MG63 (cell line): ENCODE data around the gene COL12A1. TPM values are rescaled to one million over a fixed set of nuclear protein-coding genes. Genes with fewer than 3 reads are reported as not detected.

Experiments used
- DNase-seq: peaks from one replicate; pipeline ENCODE4 v3.0.0-alpha.2; 2020
- H3K27me3 ChIP-seq: fragments of 250-450 bp; sonication (Bioruptor Pico); 2 replicates; pipeline ENCODE4 v1.5.1; 2020; ENCODE audit warnings: mild to moderate bottlenecking, moderate library complexity
- H3K36me3 ChIP-seq: fragments of 250-450 bp; sonication (Bioruptor Pico); 2 replicates; pipeline ENCODE4 v1.5.1; 2020; ENCODE audit warnings: mild to moderate bottlenecking, moderate library complexity
- H3K4me3 ChIP-seq: fragments of 250-450 bp; sonication (Bioruptor Pico); 2 replicates; pipeline ENCODE4 v1.5.1; 2020; ENCODE audit warnings: mild to moderate bottlenecking, moderate library complexity
- H3K9me3 ChIP-seq: fragments of 250-450 bp; sonication (Bioruptor Pico); 2 replicates; pipeline ENCODE4 v1.5.1; 2020; ENCODE audit warnings: mild to moderate bottlenecking, moderate library complexity
- total RNA-seq: library from RNA; depleted of rRNA; stranded (reverse); fragments of >200 nt; shearing (Covaris generic); gene quantifications from 2 replicates; pipeline ENCODE4 v1.2.3, GENCODE V29; 2014; ENCODE audit warnings: low replicate concordance

Gene COL12A1
- total RNA-seq, 1 experiment from 2014 or later, result 37.5 TPM

DNA sequence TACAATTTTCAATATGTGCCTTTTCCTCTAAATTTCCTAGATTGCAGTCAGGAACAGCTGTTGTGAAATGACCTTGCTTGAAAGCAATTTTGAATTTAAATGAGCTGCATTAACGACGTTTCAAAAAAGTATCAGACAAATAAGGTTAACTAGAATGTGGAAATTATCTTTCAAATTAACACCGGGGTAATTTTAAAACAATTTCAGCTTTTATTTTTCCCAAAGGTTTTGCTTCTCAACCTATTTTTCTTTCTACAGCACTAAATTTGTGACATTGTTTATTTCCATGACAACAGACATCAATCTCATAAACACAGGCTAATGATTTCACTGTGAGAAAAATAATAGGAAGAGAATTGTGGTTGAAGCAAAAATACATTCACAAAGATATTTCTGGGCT, 38.5 kb downstream of the COL12A1 start:
- H3K9me3 ChIP-seq, result no peaks in the 10 kb centered on the region
- no peak overlapping the region for H3K4me3 ChIP-seq
- H3K27me3 ChIP-seq, result no peaks in the 10 kb centered on the region
- H3K36me3 ChIP-seq, result peaks cover 9% of the 10 kb centered on the region
- DNase-seq, result no peak

DNA sequence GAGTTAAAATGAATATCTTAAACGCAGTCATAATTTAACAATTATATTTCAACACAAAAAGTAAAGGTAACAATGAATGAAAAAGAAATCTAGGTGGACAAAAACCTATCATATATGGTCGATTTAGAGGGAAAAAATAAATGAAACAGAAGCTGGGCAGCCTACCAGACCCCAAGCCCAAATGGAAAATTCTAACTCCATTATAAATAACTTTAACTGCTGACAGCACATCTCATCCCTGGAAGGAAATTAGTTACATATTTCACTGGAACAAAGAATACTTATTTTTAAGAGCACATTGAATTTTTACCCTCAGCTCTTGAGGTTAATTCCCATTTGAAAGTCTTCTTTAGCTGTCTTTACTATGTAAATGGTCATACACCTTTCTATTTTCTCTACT, 39.1 kb downstream of the COL12A1 start:
- Histone ChIP-seq H3K27me3 (no peaks in the 10 kb centered on the region), H3K9me3 (no peaks in the 10 kb centered on the region), H3K4me3 (no peak overlapping the region), H3K36me3 (peaks cover 9% of the 10 kb centered on the region)
- no peak for DNase-seq

DNA sequence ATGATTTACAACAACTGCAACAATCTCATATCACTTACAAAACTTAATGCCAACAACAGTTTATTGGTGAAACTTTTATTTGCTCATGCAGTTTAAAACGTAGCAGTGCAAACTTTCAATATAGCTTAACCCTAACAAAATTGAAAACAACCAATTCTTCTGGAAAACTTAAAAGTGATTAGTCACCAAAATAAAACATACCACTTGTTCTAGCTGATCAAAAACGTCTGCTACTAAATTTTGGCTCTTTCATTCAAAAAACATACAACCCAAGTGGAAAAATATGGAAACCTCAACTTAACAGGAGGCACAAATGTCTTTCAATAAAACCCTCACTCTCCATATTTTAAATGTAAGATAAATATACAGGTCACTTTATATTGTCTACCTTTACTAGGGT, 39.6 kb downstream of the COL12A1 start:
- peaks cover 9% of the 10 kb centered on the region for H3K36me3 ChIP-seq
- no peak for DNase-seq
- no peaks in the 10 kb centered on the region for H3K27me3 ChIP-seq

DNA sequence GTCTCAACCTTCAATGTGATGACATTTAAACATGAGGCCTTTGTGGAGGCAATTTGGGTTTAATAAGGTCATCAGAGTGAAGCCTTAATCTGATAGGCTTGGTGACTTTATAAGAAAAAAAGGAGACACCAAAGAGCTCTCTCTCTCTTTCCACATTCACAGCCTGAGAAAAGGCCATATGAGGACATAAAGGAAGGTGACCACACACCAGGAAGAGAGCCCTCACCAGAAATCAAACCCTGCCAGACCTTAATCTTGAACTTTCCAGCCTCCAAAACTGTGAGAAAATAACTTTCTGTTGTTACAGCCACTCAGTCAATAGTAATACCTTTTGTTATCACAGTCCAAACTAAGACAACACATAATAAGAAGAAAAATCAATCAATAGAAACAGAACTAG, 47.7 kb downstream of the COL12A1 start:
- H3K9me3 ChIP-seq, result no peaks in the 10 kb centered on the region
- no peaks in the 10 kb centered on the region for H3K27me3 ChIP-seq
- no peak overlapping the region for H3K4me3 ChIP-seq
- H3K36me3 ChIP-seq, result peaks cover 5% of the 10 kb centered on the region; the same call in 1 of the 2 replicates
- DNase-seq, result no peak

More for the DNA sequence above, 39.6 kb downstream of the COL12A1 start:
- Histone ChIP-seq H3K4me3 (no peak overlapping the region), H3K9me3 (no peaks in the 10 kb centered on the region)

DNA sequence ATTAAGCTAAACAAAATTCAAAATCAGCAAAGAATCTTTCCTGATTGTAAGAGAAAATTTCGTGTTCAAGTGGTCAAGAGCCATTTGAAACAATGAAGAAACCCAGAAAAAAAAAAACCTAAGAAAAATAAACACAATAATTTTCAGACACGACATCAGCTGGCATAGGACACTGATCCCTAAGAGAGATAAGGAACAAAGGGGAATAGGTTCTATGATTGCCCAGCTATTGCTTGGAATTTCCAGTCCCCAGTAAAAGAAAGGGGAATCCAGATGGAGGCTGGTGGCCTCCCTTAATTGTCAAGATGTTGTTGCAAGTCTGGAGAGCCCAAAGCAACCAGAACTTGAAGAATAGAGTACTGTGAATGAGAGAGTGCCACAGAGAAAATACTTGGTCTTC, 48.5 kb downstream of the COL12A1 start:
- no peak for DNase-seq
- H3K9me3 ChIP-seq, result no peaks in the 10 kb centered on the region
- H3K4me3 ChIP-seq, result no peak overlapping the region
- peaks cover 12% of the 10 kb centered on the region for H3K36me3 ChIP-seq
- H3K27me3 ChIP-seq, result no peaks in the 10 kb centered on the region

DNA sequence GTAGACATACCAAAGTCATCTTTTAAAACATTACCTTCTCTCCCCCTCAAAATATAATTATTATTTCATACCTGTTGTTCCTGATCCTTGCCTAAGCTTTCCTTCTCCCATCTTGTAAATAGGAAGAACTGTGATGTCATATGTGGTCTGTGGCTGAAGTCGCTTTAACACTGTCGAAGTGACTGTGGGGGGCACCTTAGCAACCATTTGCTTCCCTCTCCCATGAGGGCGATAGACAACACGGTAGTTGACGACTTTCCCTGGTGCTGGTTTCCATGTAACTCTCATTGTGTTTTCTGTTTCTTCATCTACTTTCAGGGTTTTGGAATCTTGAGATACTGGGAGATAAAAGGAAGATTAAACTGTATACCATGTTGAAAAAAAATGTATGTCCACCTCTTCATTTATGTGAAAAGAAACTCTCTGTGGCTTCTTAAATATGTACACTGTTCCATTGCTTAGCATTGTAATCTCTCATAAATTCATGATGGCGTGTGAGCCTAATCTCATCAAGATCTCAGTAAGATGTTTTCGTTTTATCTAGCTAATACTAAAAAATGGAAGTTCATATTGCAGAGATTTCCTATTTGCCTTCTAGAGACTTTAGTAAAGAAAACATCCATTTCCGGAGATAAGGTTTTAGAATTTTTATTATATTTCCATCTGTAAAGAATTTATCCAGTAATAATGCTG, 49.5 kb downstream of the COL12A1 start:
- Histone ChIP-seq H3K27me3 (no peaks in the 10 kb centered on the region), H3K36me3 (peaks cover 22% of the 10 kb centered on the region), H3K4me3 (no peak overlapping the region), H3K9me3 (no peaks in the 10 kb centered on the region)
- no peak for DNase-seq

DNA sequence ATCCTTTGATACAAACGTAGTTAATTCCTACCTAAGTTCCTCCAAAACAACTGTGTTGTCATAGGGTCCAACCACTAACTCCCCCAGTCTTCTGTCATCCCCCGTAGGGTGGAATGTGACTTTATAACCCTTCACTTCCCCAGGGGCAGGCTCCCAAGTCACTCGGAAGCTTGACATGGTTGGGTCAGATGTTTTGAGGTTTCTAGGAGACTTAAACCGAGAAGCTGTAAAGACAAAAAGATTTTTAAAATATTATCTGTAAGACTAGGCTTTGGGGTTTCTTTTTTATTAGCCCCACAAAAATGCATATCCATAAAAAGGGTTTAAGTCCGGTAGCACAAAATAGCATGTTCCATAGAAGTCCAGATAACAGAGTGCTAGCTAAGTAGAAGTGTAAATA, 50.2 kb downstream of the COL12A1 start:
- H3K27me3 ChIP-seq, result no peaks in the 10 kb centered on the region
- H3K9me3 ChIP-seq, result no peaks in the 10 kb centered on the region
- H3K36me3 ChIP-seq, result peaks cover 25% of the 10 kb centered on the region
- no peak for DNase-seq
- H3K4me3 ChIP-seq, result no peak overlapping the region

DNA sequence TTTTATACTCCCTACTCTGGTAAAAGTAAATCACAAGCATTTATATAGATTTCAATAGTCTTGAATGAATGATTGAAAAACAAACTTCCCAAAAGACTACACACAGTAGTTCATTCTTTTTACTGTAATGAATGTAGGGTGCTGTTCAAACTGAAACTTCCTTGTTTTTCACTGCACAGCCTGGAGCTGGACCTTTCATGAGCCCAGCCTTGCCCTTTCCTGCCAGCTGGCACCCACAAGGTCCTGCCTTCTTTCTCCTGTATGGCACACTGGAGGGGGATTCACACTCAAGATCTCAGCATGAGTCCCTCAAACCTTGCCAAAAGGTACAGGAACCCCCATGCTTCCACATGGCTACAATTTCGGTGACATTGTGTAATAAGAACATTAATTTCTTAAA, 50.9 kb downstream of the COL12A1 start:
- Histone ChIP-seq H3K9me3 (no peaks in the 10 kb centered on the region), H3K27me3 (no peaks in the 10 kb centered on the region), H3K4me3 (no peak overlapping the region), H3K36me3 (peaks cover 27% of the 10 kb centered on the region)
- DNase-seq, result no peak

DNA sequence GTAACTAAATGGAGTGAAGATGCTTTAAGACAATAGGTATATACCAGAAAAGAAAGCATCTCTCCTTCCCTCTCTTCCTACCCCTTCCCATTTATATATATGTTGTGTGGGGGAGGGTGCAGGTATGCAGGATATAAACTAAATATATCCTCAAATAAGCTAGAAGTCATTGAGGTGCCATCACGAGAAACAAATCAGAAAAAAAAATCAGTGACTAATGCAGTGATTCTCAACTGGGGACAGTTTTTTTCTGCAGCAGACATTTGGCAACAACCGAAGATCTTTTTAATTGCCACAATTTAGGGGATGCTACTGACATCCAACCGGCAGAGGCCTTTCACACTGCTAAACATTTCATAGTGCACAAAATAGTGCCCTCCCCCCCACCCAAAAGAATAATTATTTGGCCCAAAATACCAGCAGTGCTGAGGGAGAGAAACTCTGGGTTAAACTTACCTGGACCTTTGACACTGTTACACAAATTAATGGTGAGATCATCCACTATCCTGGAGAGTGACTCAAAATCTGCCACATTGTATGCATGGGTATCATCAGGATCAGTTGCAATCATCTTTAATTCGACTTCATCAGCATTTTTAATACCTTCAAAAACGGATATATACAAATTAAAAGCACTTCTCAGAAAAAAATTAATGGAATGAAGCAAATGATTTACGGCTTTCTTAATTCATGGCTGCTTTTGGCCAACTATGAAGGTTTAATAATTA, 55.0 kb downstream of the COL12A1 start:
- H3K36me3 ChIP-seq, result peaks cover 30% of the 10 kb centered on the region
- no peak for DNase-seq
- no peaks in the 10 kb centered on the region for H3K27me3 ChIP-seq
- no peaks in the 10 kb centered on the region for H3K9me3 ChIP-seq
- no peak overlapping the region for H3K4me3 ChIP-seq

DNA sequence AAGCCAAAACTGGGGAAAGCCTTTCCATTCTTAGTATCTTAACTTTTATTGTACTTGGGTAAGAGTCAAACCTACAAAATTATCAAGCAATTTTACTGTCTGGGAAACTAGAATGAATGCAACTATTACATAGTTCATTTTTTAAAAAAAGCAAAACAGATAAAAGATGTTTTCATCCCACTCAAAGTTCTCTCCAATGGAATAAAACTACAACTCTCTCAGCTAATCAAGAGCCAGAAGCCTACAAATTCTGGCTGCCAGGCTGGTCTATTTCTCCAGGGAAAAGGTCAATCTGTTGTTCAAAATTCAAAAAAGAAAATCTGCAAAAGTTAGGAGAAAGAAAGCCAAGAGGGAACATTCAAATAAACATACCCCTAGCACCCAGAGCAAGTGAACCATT, 56.2 kb downstream of the COL12A1 start:
- DNase-seq, result no peak
- no peaks in the 10 kb centered on the region for H3K9me3 ChIP-seq
- no peaks in the 10 kb centered on the region for H3K27me3 ChIP-seq
- H3K4me3 ChIP-seq, result no peak overlapping the region
- H3K36me3 ChIP-seq, result peaks cover 36% of the 10 kb centered on the region

DNA sequence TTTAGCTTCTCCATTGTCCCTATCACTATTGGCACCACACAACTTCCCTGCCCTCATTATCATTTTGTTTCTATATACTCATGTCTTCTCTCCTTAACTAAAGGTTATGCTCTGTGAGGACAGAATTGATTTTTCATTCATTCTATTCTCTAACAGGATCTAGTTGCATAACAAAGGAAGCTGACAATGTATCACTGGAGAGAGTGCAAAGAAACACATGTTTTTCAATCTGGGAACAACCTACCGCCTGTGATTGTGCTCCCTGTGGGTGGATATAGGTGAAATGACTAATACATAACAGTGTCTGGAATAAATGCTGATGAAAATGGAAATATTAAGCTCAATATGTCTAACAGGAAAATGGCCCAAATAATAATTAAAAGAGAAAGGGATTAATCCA, 56.6 kb downstream of the COL12A1 start:
- H3K9me3 ChIP-seq, result no peaks in the 10 kb centered on the region
- no peaks in the 10 kb centered on the region for H3K27me3 ChIP-seq
- H3K4me3 ChIP-seq, result no peak overlapping the region
- peaks cover 38% of the 10 kb centered on the region for H3K36me3 ChIP-seq
- no peak for DNase-seq

GRCh38 chr6:75147512-75147911, 58.3 kb downstream of the COL12A1 start:
- Histone ChIP-seq H3K4me3 (no peak overlapping the region), H3K27me3 (no peaks in the 10 kb centered on the region), H3K9me3 (no peaks in the 10 kb centered on the region), H3K36me3 (peaks cover 41% of the 10 kb centered on the region)
- DNase-seq, result no peak

DNA sequence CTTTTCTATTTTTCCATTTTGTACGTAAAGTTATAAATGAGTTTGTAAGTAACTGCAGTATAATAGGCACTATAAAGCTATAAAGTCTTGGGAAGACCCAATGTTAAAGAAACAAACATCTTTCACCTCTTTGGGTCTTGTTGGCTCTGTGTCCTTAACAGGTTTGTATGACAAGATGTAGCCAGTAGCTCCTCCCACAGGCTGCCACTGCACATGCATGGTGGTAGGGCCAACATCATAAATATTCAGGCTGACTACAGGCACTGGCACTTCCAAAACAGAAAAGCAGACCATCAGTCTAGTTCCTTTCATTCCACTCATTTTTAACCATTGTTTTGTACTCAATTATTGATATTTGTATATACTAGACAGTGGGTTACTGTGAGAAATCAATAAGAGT, 59.9 kb downstream of the COL12A1 start:
- Histone ChIP-seq H3K36me3 (peaks cover 31% of the 10 kb centered on the region), H3K4me3 (no peak overlapping the region), H3K27me3 (no peaks in the 10 kb centered on the region), H3K9me3 (no peaks in the 10 kb centered on the region)
- DNase-seq, result no peak

GRCh38 chr6:75145211-75145610, 60.6 kb downstream of the COL12A1 start:
- H3K36me3 ChIP-seq, result peaks cover 29% of the 10 kb centered on the region

GRCh38 chr6:75144386-75144785, 61.5 kb downstream of the COL12A1 start:
- no peak for DNase-seq
- Histone ChIP-seq H3K9me3 (no peaks in the 10 kb centered on the region), H3K4me3 (no peak overlapping the region), H3K27me3 (no peaks in the 10 kb centered on the region), H3K36me3 (peaks cover 32% of the 10 kb centered on the region)

More at GRCh38 chr6:75145211-75145610, 60.6 kb downstream of the COL12A1 start:
- Histone ChIP-seq H3K4me3 (no peak overlapping the region), H3K9me3 (no peaks in the 10 kb centered on the region), H3K27me3 (no peaks in the 10 kb centered on the region)
- no peak for DNase-seq

DNA sequence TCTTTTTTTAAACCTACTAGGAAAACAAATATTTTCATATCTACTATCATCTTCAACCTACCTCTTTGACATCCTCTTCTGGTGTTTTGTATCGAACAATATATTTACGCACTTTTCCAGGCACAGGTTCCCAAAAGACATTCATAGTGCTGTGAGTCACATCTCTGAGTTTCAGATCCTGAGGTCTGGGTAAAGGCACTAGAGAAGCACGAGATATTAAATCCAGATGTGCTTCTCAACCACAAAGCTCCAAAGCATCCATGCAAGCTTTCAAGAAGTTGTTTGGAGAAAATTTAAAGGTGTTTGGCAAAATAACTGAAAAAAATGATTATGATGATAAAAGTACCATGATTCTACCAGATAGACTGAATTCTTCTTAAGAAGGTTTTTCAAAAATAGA, 62.7 kb downstream of the COL12A1 start:
- no peak for DNase-seq
- Histone ChIP-seq H3K27me3 (no peaks in the 10 kb centered on the region), H3K36me3 (peaks cover 37% of the 10 kb centered on the region), H3K4me3 (no peak overlapping the region), H3K9me3 (no peaks in the 10 kb centered on the region)

DNA sequence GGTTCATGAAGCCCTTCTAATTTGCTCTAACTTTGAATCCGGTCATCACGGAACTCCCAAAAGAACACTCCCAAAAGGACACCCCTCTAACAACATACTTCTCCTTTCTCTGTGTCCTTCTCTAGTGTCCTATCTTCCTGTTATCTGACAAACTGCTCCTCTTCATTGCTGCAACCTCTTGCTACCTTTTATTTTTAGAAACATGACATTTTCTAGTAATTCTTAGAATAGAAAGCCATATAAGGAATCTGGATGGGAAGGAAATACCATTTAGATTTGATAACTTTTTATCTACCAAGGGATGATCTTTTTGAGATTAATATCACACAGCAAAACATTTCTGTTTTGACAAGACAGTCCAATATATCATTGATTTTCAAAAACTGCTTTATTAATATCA, 63.1 kb downstream of the COL12A1 start:
- H3K36me3 ChIP-seq, result peaks cover 41% of the 10 kb centered on the region
- DNase-seq, result no peak

GRCh38 chr6:75135876-75136275, 70.0 kb downstream of the COL12A1 start:
- Histone ChIP-seq H3K36me3 (peaks cover 26% of the 10 kb centered on the region), H3K9me3 (no peaks in the 10 kb centered on the region), H3K4me3 (no peak overlapping the region), H3K27me3 (no peaks in the 10 kb centered on the region)
- DNase-seq, result no peak

More for the DNA sequence above, 63.1 kb downstream of the COL12A1 start:
- Histone ChIP-seq H3K9me3 (no peaks in the 10 kb centered on the region), H3K4me3 (no peak overlapping the region), H3K27me3 (no peaks in the 10 kb centered on the region)
